IPS-18c (cell line): Measurements from ENCODE around the gene NFATC1.
"Not testable (repeated sequence)": the region's sequence is repeated elsewhere in the genome, so short reads cannot be mapped to it uniquely, and the experiment has no call there.

ENCODE experiments used
- H3K4me3 ChIP-seq: 2 replicates; pipeline ENCODE4 v1.7.0; 2013; ENCODE audit warnings: low read depth, mild to moderate bottlenecking, low read length, moderate library complexity; ENCODE audit not compliant: insufficient read depth
- H3K9me3 ChIP-seq: one replicate; pipeline ENCODE4 v1.6.1; 2013; ENCODE audit warnings: mild to moderate bottlenecking, low read length, moderate library complexity; ENCODE audit not compliant: control insufficient read depth, insufficient read depth

NFATC1 gene

GRCh38 chr18:79483393-79483792 is 87.7 kb downstream of the NFATC1 start:
- not testable (repeated sequence) for H3K9me3 ChIP-seq

DNA sequence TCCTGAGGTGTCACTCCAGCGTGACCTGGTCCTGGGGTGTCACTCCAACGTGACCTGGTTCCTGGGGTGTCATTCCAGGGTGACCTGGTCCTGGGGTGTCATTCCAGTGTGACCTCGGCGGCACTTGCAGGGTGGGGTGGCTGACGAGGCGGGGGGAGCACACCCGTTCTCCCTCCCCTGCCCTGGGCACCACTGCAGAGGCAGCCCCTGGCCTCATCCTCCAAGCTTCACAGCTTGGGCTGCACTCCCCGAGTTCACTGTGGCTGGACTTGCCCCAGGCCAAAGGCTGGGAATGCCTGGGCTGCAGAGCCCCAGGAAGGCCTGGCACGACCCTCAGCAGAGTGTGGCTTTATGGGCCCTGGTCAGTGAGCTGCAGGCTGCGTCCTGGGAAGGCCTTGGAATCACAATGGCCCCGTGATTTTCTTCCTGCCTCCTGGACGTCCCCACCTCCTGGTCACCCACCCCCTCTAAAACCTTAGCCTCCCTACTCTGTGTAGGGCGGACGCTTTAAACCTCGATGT is 88.3 kb downstream of the NFATC1 start:
- Histone ChIP-seq H3K4me3 (no peak overlapping the region), H3K9me3 (no peaks in the 10 kb centered on the region)

More at GRCh38 chr18:79483393-79483792, 87.7 kb downstream of the NFATC1 start:
- not testable (repeated sequence) for H3K4me3 ChIP-seq

- Histone ChIP-seq H3K4me3 (no peak overlapping the region), H3K9me3 (no peaks in the 10 kb centered on the region)
These were observed 89.2 kb downstream of the NFATC1 start for GRCh38 chr18:79484661-79485621.

DNA sequence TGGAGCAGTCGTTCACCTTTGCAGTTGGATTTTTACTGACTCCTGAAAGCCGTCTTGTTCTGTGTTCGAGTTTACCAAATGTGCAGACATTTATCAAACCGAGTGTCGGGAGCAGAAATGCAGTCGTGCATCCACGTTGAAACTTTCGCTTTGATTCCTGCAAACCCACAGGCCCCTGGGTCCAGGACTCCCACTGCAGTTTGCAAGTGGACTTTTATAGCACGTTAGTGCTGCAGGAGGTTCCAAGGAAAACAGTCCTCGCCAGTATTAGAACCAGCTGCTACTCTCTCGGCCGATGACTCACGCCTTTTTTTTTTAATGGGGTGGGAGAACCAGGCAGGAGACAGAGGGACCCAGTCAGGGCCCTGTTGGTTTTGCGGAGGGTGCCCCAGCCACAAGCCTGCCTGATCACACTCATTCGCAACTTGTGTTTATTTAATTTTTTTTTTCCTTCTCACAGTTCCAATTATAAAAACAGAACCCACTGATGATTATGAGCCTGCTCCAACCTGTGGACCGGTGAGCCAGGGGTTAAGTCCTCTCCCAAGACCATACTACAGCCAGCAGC is 90.1 kb downstream of the NFATC1 start:
- H3K4me3 ChIP-seq: no peak overlapping the region
- H3K9me3 ChIP-seq: no peaks in the 10 kb centered on the region

DNA sequence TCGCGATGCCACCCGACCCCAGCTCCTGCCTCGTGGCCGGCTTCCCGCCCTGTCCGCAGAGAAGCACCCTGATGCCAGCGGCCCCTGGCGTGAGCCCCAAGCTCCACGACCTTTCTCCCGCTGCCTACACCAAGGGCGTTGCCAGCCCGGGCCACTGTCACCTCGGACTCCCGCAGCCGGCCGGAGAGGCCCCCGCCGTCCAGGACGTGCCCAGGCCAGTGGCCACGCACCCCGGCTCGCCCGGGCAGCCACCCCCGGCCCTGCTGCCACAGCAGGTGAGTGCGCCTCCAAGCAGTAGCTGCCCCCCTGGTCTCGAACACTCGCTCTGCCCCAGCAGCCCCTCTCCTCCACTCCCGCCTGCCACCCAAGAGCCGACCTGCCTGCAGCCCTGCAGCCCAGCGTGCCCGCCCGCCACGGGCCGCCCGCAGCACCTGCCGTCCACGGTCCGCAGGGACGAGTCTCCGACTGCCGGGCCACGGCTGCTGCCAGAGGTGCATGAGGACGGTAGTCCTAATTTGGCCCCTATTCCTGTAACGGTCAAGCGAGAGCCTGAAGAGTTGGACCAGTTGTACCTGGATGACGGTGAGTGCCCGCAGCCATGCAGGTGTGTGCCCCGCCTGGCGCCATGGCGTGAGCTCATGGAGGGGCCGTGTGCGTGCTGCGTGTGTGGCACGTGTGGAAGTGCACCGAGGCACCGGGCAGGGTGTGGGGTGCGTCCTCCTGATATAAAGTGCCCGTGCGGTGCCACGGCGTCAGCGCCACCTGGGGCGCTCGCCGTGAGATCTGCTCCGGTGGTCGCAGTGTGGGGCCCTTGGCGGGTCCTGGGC is 90.8 kb downstream of the NFATC1 start:
- Histone ChIP-seq H3K4me3 (no peak overlapping the region), H3K9me3 (no peaks in the 10 kb centered on the region)

GRCh38 chr18:79487183-79487800 is 91.6 kb downstream of the NFATC1 start:
- Histone ChIP-seq H3K4me3 (no peak overlapping the region), H3K9me3 (no peaks in the 10 kb centered on the region)

DNA sequence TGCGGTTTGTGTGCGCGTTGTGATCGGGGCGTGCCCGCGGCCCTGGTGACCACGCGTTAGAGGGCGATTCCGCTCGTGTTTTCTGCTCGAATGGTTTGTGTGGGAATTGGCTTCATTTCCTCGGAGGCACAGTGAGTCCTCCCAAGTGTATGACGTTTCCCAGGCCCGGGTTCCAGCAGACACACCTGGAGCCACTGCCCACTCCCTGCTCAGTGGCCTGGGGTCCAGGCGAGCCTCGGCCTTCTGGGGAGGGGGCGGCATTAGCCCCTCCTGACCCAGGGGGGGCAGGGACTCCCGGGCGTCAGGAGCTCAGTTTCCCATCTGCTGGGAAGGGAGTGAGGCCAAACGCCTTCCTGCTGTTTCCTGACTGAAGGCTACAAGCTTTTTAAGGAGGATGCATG is 92.1 kb downstream of the NFATC1 start:
- H3K9me3 ChIP-seq: no peaks in the 10 kb centered on the region
- H3K4me3 ChIP-seq: no peak overlapping the region

GRCh38 chr18:79488311-79489050 is 92.8 kb downstream of the NFATC1 start:
- no peak overlapping the region for H3K4me3 ChIP-seq
- H3K9me3 ChIP-seq: no peaks in the 10 kb centered on the region

DNA sequence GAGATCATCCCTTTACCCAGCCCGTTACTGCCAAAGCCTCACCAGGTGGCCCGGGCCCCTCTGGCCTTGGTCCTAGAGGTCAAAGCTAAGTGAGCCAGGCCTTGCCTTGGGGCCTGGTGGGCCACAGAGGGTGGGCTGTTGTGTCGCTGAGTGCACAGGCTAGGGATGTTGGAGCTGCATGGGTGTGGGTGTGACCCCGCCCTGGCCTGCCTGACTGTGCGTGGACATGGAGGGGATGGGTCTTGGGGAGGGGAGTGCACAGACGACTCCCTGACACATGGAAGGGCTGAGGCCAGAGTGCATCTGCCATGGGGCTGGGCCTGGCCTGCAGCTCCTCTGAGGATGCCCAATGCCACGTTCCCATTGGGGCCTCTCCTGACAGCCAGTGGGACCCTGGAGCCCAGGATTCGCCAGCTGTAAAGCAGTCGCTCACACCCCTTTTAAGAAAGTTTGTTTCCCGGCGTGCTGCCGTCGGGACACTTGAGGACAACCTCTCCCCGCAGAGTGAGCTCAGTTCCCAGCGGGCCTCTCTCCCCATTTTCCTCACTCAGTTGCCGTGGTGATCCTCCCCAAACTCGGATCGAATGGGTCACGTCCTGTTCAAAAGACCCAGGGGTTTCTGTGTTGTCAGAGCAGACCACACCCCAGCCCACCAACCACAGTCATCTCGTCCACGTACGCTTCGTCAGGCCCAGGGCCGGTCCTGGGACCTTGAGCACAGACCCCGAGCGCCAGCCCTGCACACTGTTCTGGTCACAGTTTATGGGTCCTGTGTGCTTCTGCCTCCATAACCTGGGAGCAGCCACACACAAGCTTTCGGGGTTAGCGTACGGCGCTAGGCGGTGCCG is 93.5 kb downstream of the NFATC1 start:
- H3K9me3 ChIP-seq: no peaks in the 10 kb centered on the region
- no peak overlapping the region for H3K4me3 ChIP-seq

DNA sequence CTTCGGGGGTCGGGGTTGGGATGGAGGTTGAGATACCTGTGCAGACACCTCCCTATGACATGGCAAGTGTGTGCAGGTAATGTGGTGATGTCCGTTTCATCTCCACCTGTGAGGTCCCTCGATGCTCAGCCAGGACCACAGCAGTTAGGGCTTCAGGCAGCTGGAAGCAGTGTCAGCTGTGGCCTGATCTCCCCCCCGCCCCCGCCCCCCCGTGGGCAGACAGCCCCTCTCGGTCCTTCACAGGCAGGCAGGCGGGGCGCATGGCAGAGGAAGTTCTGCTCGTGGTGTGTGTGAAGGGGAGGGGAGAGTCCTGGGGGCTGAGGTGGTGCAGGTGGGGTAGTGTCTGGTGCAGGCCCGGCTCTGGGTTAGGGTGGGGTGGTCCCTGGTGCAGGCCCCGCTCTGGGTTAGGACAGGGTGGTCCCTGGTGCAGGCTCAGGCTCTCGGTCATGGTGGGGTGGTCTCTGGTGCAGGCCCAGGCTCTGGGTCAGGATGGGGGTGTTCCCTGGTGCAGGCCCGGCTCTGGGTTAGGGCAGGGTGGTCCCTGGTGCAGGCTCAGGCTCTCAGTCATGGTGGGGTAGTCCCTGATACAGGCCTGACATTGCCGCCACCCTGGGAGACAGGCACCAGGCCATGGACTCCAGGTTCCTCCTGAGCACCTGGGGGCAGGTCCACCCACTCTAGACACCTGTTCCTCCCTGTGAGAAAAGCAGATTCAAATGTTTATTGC is 94.3 kb downstream of the NFATC1 start:
- Histone ChIP-seq H3K4me3 (no peak overlapping the region), H3K9me3 (no peaks in the 10 kb centered on the region)

GRCh38 chr18:79490626-79491041 is 94.9 kb downstream of the NFATC1 start:
- Histone ChIP-seq H3K4me3 (no peak overlapping the region), H3K9me3 (no peaks in the 10 kb centered on the region)

GRCh38 chr18:79491081-79491551 is 95.4 kb downstream of the NFATC1 start:
- H3K9me3 ChIP-seq: no peaks in the 10 kb centered on the region
- no peak overlapping the region for H3K4me3 ChIP-seq

GRCh38 chr18:79493211-79493800 is 97.6 kb downstream of the NFATC1 start:
- H3K4me3 ChIP-seq: no peak overlapping the region
- H3K9me3 ChIP-seq: no peaks in the 10 kb centered on the region

DNA sequence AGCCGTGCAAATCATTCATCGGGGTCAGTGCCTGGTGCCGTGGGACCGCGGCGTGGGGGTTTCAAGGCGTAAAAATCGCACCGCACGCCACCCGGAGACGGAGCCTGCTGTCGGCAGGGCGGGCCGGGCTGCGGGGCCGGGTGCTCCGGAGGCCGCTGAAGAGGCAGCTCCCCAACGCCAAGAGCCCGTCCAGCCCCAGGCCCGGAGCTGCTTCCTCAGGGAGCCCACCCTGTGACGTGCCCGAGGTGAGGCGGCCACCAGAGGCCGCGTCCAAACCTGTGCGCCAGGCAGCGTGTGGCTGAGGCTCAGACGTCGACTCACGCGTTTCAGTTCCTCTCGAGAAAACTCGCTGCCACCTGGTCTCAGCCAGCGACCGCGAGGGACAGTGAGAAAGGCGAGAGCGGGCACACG is 98.1 kb downstream of the NFATC1 start:
- Histone ChIP-seq H3K9me3 (no peaks in the 10 kb centered on the region), H3K4me3 (no peak overlapping the region)

GRCh38 chr18:79494936-79495335 is 99.2 kb downstream of the NFATC1 start:
- H3K9me3 ChIP-seq: no peaks in the 10 kb centered on the region

More at GRCh38 chr18:79494936-79495335, 99.2 kb downstream of the NFATC1 start:
- no peak overlapping the region for H3K4me3 ChIP-seq
